A549 treated with DMSO at 1 μM for 4 hours (cell line): ENCODE results near the gene SH3BP1. TPM values are rescaled to one million over a fixed set of nuclear protein-coding genes. Genes with fewer than 3 reads are reported as not detected.

Source experiments
- total RNA-seq: library from RNA; stranded (reverse); fragments of 200-300 nt; extraction: Qiagen RNA extraction; gene quantifications from 5 replicates; pipeline ENCODE4 v1.2.3, GENCODE V29; 2022; ENCODE audit warnings: low read depth

The SH3BP1 gene, protein sequence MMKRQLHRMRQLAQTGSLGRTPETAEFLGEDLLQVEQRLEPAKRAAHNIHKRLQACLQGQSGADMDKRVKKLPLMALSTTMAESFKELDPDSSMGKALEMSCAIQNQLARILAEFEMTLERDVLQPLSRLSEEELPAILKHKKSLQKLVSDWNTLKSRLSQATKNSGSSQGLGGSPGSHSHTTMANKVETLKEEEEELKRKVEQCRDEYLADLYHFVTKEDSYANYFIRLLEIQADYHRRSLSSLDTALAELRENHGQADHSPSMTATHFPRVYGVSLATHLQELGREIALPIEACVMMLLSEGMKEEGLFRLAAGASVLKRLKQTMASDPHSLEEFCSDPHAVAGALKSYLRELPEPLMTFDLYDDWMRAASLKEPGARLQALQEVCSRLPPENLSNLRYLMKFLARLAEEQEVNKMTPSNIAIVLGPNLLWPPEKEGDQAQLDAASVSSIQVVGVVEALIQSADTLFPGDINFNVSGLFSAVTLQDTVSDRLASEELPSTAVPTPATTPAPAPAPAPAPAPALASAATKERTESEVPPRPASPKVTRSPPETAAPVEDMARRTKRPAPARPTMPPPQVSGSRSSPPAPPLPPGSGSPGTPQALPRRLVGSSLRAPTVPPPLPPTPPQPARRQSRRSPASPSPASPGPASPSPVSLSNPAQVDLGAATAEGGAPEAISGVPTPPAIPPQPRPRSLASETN
- 1.3 to 2.7 TPM (median 1.9 TPM) in 5 replicates for total RNA-seq

DNA sequence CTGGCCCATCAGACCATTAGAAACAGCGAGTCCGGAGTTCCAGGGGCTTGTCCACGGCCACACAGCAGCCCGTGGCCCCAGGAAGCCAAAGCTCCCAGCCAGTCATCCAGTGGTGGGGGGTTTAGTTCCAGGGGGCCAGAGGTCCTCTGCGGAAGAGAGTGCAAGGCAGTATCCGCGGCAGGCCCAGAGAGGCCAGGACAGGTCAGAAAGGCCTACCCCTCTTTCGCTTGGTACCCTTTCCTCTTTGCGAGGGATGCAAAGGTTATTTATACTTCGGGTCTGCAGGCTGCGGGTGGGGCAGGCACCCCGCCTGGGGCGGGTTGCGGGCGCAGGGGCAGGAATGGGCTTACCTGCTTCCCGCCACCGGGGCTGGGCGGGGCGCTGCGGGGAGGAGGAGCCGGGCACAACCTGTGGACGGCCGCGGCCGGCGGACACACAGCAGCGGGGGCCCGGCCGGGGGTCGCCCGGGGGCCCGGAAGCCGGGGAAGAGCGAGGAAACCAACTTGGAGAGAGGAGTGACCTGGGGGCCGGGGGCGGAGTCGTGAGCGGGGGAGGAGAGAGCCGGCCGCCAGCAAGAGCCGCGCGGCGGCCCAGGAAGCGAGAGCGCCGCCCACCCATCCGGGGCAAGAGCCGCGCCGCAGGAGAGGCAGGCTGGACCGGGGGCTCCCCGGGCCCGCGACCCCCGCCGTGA lies at the start of gene SH3BP1:
Gene SH3BP1, plus strand, starts transcription at position 600 of the 691 bp plus-strand sequence. CDS start 119 bp downstream, outside the sequence.

DNA sequence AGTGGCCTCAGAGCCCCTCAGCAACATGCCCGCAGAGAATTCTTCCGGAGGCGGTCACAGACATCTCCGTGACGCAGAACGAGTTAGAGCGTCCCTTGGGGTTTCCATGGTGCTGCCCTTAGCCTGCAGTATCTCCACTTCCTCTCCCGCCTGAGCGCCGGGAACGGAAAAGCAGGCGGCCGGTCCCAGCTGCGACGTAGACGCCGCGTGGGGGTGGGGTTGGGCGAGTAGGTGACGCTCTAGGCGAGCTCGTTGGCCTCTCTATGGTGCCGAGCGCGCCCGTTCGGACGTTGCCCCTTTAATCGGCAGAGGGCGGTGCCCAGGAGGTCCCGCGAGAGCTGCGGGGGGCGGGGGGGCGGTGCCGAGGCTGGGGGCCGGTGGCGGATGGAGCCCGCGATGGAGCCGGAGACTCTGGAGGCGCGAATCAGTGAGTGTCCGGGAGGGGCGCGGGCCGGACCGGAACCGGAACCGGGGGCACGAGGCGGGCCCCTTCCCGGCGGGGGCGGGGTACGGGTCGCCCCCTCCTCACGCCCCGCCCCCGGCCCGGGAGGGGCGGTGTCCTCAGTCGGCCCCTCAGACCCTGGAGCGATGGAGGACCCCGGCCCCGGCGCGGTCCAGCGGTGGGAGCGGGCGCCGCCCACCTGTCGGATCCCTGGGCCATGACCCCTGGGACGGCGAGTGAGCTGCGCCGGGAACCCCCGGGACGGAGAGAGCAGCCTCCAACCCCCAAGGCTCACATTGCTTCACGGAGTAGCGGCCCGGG lies 30.8 kb upstream of the SH3BP1 start, which contains the start of gene GGA1:
Gene GGA1, plus strand, starts transcription at position 358 of the 763 bp plus-strand sequence. Its CDS starts 27 bp downstream, at position 385.

DNA sequence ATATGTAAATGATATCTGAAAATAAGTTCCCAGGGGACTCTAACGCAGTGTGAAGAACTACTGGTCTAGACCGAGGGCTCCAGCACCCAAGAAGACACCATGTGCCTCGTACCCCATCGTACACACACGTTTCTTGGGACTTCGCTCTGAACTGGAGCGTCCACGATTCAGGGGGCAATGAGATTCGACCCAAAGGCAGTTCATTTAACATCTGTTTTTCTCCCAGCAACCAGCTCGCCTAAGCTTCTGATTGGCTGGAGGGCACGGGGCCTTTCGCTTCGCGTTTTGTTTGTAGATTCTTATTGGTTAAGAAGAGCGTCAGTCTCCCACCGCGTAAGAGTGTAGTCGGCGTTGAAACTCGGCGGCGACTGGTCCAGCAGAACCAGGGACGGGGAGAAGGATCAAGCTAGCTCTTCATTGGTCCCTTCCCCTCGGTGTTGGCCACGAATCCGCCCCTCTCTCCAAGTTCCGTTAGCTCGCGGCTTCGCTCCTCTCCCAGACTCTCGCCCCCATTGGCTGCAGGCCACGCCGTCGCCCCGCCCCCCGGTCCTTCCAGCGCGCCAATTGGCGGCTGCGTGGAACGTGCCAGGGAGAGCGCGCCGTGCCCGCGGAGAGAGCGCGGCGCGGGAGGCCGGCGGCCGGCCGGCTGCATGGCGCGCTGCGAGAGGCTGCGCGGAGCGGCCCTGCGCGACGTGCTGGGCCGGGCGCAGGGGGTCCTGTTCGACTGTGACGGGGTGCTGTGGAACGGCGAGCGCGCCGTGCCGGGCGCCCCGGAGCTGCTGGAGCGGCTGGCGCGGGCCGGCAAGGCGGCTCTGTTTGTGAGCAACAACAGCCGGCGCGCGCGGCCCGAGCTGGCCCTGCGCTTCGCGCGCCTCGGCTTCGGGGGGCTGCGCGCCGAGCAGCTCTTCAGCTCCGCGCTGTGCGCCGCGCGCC lies 18.9 kb downstream of the SH3BP1 start, which contains the start of gene PDXP:
Gene PDXP, plus strand, starts transcription at position 591 of the 933 bp plus-strand sequence. Its CDS starts 60 bp downstream, at position 651.

DNA sequence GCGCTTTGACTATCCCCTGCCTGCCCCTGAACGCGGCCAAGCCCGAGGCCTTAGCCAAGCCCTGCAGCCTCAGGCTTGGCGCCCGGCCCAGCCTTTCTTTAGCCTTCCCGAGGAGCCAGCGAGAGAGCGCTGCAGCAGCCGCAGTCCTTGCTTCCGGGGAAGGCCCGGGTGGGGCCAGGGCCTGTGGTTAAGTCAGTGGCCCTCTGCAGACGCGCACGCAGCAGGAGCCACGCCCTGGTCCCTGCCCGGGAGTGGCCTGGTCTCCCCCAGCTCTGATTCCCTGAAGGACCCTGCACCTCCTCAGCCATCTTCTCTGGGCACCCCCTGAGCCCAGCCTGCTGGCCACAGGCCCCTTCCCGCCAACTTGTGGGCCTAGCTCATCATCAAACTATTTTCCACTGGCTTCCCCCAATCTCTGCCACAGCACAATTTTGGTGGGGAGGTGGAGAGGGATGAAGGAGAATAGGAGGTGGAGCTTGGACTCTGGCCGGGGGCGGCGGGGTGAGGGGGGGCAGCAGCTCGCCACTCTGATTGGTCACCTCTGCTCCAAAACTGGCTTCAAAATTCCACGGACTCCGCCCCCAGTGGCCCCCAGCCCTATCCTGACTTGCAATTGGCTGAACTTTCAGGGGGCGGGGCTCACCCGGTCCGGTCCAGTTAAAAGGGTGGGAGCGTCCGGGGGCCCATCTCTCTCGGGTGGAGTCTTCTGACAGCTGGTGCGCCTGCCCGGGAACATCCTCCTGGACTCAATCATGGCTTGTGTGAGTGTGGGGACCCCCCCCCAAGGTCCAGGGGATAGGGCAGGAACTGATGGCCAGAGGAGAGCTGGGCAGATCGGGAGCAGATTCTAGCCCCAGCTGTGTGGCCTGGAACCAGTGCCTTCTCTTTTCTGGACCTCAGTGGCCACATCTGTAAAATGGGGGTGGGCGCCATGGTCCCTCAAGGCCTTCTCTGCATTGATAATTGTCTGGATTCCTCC lies 35.8 kb downstream of the SH3BP1 start, which contains the start of gene LGALS1:
Gene LGALS1, plus strand, starts transcription at position 686 of the 979 bp plus-strand sequence. Its CDS starts 67 bp downstream, at position 753.

DNA sequence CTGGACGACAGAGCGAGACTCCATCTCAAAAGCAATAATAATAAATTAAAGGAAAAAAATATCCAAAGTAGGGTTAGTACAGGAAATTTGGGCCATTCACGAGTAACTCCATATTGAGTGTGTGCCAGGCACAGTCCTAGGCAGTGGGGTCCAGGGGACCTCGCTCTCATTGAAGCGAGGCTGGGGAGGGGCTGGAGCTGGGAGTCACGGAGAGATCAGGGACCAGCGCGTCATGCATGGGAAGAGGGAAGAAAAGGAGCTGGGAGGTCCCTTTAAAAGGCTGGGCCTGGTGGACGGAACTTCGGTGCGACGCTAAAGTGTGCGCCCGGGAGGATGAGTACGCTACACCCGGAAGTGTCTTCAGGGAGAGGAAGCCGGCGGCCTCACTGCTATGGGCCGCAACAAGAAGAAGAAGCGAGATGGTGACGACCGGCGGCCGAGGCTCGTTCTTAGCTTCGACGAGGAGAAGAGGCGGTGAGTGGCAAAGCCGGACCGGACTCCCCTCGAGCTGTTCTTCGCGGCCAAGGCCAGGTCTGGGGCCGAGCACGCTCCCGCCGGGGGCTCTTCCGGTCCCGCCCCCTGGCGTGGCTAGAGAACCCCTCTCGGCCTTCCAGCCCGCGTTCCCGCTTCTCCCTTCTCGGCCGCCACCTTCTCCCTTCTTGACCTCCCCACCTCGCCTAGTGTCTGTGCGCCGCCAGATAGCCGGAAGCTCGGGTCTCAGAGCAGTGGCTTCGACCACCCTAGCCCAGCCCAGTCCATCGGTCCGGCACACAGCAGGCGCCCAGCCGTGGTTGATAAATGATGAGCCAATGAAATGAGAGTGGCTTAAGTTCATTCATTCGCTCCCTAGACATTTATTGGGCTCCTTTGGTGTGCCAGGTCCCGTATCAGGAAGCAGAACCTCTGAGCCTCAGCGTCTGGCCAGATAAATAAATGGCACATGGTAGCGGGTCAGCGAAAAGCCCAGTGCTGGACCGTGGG lies 46.8 kb downstream of the SH3BP1 start, which contains the start of gene NOL12:
Gene NOL12, plus strand, starts transcription at position 342 of the 981 bp plus-strand sequence. Its CDS starts 50 bp downstream, at position 392.

DNA sequence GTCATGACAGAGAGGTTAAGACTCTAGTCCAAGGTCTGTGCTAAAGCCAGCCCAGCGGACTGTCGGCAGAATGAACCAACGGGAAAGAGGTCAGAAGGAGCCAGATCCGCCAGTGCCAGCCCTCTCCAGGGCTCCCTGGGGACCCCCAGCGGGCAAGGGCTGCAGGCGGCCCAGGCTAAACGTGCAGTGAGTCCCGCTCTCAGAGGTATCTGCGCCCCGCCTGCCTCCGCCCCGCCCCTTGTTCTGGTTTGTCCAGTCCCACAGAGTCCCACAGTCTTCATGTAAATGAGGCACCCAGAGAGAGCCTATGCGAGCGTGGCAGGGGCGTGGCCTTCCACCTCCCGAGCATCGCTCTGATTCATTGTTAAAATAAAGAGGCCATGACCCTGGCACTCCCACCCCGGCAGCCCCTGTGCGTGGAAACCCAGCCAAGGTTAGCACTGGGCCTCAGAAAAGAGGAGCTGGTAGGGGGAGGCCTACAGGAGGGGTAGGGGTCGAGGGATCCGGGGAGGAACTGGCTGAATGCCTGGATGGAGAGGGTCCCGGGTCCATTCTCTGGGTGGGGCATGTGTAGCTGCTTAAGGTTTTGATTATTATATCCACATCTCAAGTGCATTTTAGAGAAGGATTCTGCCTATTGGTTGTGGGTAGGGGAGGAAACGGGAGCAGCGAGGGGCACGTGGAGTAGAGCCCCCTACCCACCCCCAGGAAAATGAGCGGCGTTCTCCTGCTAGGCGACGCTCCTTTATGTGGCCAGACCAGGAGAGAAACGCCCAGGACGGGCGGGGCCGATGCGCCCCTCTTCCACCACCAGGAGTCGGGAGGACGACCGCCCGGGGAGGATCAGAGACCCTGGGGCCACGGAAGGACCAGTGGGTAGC lies 57.4 kb downstream of the SH3BP1 start, which contains the start of gene TRIOBP:
Gene TRIOBP, plus strand, starts transcription at position 392 of the 881 bp plus-strand sequence. CDS start 4,318 bp downstream, outside the sequence.

Other genes starting within 250 kb of the SH3BP1 start
- 6.2 to 10.0 TPM (median 8.2 TPM) in 5 replicates for gene ELFN2, start 212.2 kb upstream of the SH3BP1 start, total RNA-seq
- gene MFNG, start 153.3 kb upstream of the SH3BP1 start, total RNA-seq, result 1.9 to 3.2 TPM (median 2.6 TPM) in 5 replicates
- 31.4 to 41.7 TPM (median 39.2 TPM) in 5 replicates for gene CARD10, start 120.3 kb upstream of the SH3BP1 start, total RNA-seq
- 31.6 to 40.9 TPM (median 36.9 TPM) in 5 replicates for gene CDC42EP1, start 79.2 kb upstream of the SH3BP1 start, total RNA-seq
- gene LGALS2, start 59.6 kb upstream of the SH3BP1 start, total RNA-seq, result 0.38 to 0.66 TPM in 2 of 5 replicates, not detected in the others
- 20.8 to 24.2 TPM (median 22.8 TPM) in 5 replicates for gene GGA1, start 30.8 kb upstream of the SH3BP1 start, total RNA-seq
- gene PDXP, start 19.1 kb downstream of the SH3BP1 start, total RNA-seq, result 18.5 to 20.5 TPM (median 20.0 TPM) in 5 replicates
- 1,194 to 1,393 TPM (median 1,273 TPM) in 5 replicates for gene LGALS1, start 36.0 kb downstream of the SH3BP1 start, total RNA-seq
- 24.8 to 30.5 TPM (median 27.2 TPM) in 5 replicates for gene NOL12, start 46.7 kb downstream of the SH3BP1 start, total RNA-seq
- 21.7 to 32.6 TPM (median 29.2 TPM) in 5 replicates for gene TRIOBP, start 57.4 kb downstream of the SH3BP1 start, total RNA-seq
- gene GCAT, start 168.3 kb downstream of the SH3BP1 start, total RNA-seq, result 2.3 to 3.8 TPM (median 3.3 TPM) in 5 replicates
- gene GALR3, start 183.7 kb downstream of the SH3BP1 start, total RNA-seq, result not detected in 5 replicates
- 16.7 to 25.4 TPM (median 23.8 TPM) in 5 replicates for gene ANKRD54, start 204.7 kb downstream of the SH3BP1 start, total RNA-seq
- 268 to 302 TPM (median 282 TPM) in 5 replicates for gene EIF3L, start 209.8 kb downstream of the SH3BP1 start, total RNA-seq